Chondrocyte (in vitro differentiated cells): ENCODE data around the gene UNC13D. TPM values are rescaled to one million over a fixed set of nuclear protein-coding genes. Genes with fewer than 3 reads are reported as not detected.
"Not testable (repeated sequence)": the region's sequence is repeated elsewhere in the genome, so short reads cannot be mapped to it uniquely, and the experiment has no call there.

Experiments used
- DNase-seq: peaks from one replicate; pipeline ENCODE4 v3.0.0; 2021; ENCODE audit warnings: mixed read lengths, low spot score
- H3K27ac Mint-ChIP-seq: one replicate; pipeline ENCODE4 v1.8.0; 2021; ENCODE audit warnings: mild to moderate bottlenecking, moderate library complexity, mixed read lengths; ENCODE audit not compliant: unreplicated experiment
- H3K27me3 Mint-ChIP-seq: 2 replicates; pipeline ENCODE4 v1.8.0; 2021; ENCODE audit warnings: low read depth, mixed read lengths
- H3K36me3 Mint-ChIP-seq: 2 replicates; pipeline ENCODE4 v1.8.0; 2021; ENCODE audit warnings: low read depth, mixed read lengths
- H3K4me1 Mint-ChIP-seq: 2 replicates; pipeline ENCODE4 v1.8.0; 2021; ENCODE audit warnings: low read depth, mild to moderate bottlenecking, mixed read lengths
- H3K4me3 Mint-ChIP-seq: one replicate; pipeline ENCODE4 v1.8.0; 2021; ENCODE audit warnings: mild to moderate bottlenecking, moderate library complexity, mixed read lengths; ENCODE audit not compliant: unreplicated experiment
- H3K9me3 Mint-ChIP-seq: 2 replicates; pipeline ENCODE4 v1.8.0; 2021; ENCODE audit warnings: low read depth, mixed read lengths
- total RNA-seq: library from RNA; stranded (reverse); gene quantifications from 3 replicates; pipeline ENCODE4 v1.2.1, GENCODE V29; 2021
- TF ChIP-seq, protein P1 (sequence below): fragments of 200-600 bp; sonication (generic); IDR thresholded peaks from 2 replicates; pipeline ENCODE4 v1.5.0; 2021; ENCODE audit warnings: antibody characterized with exemption, mild to moderate bottlenecking, moderate library complexity

The UNC13D gene
- total RNA-seq, 1 donor from 2014 or later = 1.5 TPM

- no peak for DNase-seq
- Mint-ChIP-seq H3K4me1 (peaks cover 31% of the 10 kb centered on the region), H3K36me3 (peaks cover 6% of the 10 kb centered on the region), H3K4me3 (no peak overlapping the region), H3K27me3 (no peaks in the 10 kb centered on the region), H3K27ac (no peak overlapping the region), H3K9me3 (no peaks in the 10 kb centered on the region)
- TF ChIP-seq, protein P1, sequence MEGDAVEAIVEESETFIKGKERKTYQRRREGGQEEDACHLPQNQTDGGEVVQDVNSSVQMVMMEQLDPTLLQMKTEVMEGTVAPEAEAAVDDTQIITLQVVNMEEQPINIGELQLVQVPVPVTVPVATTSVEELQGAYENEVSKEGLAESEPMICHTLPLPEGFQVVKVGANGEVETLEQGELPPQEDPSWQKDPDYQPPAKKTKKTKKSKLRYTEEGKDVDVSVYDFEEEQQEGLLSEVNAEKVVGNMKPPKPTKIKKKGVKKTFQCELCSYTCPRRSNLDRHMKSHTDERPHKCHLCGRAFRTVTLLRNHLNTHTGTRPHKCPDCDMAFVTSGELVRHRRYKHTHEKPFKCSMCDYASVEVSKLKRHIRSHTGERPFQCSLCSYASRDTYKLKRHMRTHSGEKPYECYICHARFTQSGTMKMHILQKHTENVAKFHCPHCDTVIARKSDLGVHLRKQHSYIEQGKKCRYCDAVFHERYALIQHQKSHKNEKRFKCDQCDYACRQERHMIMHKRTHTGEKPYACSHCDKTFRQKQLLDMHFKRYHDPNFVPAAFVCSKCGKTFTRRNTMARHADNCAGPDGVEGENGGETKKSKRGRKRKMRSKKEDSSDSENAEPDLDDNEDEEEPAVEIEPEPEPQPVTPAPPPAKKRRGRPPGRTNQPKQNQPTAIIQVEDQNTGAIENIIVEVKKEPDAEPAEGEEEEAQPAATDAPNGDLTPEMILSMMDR = no peak
Measured at GRCh38 chr17:75854881-75855309, 10.7 kb upstream of the UNC13D start.

- Mint-ChIP-seq H3K27ac (no peak overlapping the region), H3K4me3 (no peak overlapping the region), H3K27me3 (no peaks in the 10 kb centered on the region), H3K9me3 (no peaks in the 10 kb centered on the region), H3K4me1 (peaks cover 31% of the 10 kb centered on the region), H3K36me3 (peaks cover 11% of the 10 kb centered on the region)
- no peak for DNase-seq
- TF ChIP-seq, protein P1 = no peak
Measured at GRCh38 chr17:75854101-75854748, 10.0 kb upstream of the UNC13D start.

DNA sequence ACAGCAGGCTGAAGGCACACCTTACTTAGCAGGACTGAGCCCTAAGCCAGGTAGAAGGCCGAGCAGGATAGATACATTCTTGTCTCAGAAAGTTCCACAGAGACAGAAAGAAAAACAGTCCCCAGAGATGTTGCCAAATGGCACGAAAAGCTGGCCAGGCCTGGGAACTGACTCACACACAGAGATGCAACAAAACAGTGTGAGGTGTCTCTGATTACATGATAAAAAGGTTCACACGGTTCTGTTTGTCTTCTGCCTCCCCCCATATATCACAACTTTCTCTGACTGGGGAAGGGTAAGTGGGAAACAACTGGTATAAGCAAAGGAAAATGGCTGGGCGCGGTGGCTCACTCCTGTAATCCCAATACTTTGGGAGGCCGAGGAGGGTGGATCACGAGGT, 9.2 kb upstream of the UNC13D start:
- TF ChIP-seq, protein P1 = no peak
- Mint-ChIP-seq H3K27ac (no peak overlapping the region), H3K36me3 (peaks cover 11% of the 10 kb centered on the region), H3K9me3 (no peaks in the 10 kb centered on the region), H3K4me1 (peaks cover 26% of the 10 kb centered on the region), H3K27me3 (no peaks in the 10 kb centered on the region), H3K4me3 (no peak overlapping the region)
- DNase-seq = no peak

DNA sequence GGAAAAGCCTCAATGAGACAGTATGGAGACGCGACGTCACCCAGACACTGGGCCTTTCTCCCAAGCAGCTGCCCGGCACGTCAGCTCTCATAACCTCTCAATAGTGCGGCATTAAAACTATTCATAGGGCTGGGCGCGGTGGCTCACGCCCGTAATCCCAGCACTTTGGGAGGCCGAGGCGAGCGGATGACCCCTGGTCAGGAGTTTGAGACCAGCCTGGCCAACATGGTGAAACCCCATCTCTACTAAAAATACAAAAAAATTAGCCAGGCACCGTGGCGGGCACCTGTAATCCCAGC, 7.4 kb upstream of the UNC13D start:
- Mint-ChIP-seq H3K4me1 (peaks cover 26% of the 10 kb centered on the region), H3K36me3 (peaks cover 17% of the 10 kb centered on the region)
- H3K9me3 Mint-ChIP-seq, H3K27ac Mint-ChIP-seq, H3K4me3 Mint-ChIP-seq, DNase-seq, H3K27me3 Mint-ChIP-seq: not testable (repeated sequence)

GRCh38 chr17:75850928-75851692, 6.9 kb upstream of the UNC13D start:
- Mint-ChIP-seq H3K4me1 (peaks cover 26% of the 10 kb centered on the region), H3K27me3 (no peaks in the 10 kb centered on the region), H3K27ac (no peak overlapping the region), H3K36me3 (peaks cover 19% of the 10 kb centered on the region), H3K9me3 (no peaks in the 10 kb centered on the region), H3K4me3 (no peak overlapping the region)
- TF ChIP-seq, protein P1 = no peak
- DNase-seq = no peak
